Fibroblast of lung (primary cell): Measurements from ENCODE around the gene SMIM20. TPM values are rescaled to one million over a fixed set of nuclear protein-coding genes. Genes with fewer than 3 reads are reported as not detected.

Experiments used
- DNase-seq, 2 donors: peaks; one replicate each; pipeline versions ENCODE4 v3.0.0 to v3.0.0-alpha.2; 2010; ENCODE audit warnings: low read depth in 2 of 2
- H2AFZ ChIP-seq: 2 replicates; pipeline ENCODE4 v1.5.1; 2012; ENCODE audit warnings: low read length, control low read depth, inconsistent platforms
- H3K27ac ChIP-seq: 2 replicates; pipeline ENCODE4 v1.5.1; 2011; ENCODE audit warnings: low read length, control low read depth; ENCODE audit not compliant: insufficient read depth
- H3K27me3 ChIP-seq: 2 replicates; pipeline ENCODE4 v1.5.1; 2011; ENCODE audit warnings: mild to moderate bottlenecking, low read length; ENCODE audit not compliant: control insufficient read depth, insufficient read depth
- H3K36me3 ChIP-seq: 2 replicates; pipeline ENCODE4 v1.5.1; 2011; ENCODE audit warnings: low read length; ENCODE audit not compliant: control insufficient read depth, insufficient read depth
- H3K4me1 ChIP-seq: 2 replicates; pipeline ENCODE4 v1.5.1; 2011; ENCODE audit warnings: low read length; ENCODE audit not compliant: control insufficient read depth, insufficient read depth; ENCODE audit errors: extremely low read depth
- H3K4me2 ChIP-seq: 2 replicates; pipeline ENCODE4 v1.5.1; 2011; ENCODE audit warnings: low read length, control low read depth; ENCODE audit not compliant: insufficient read depth; ENCODE audit errors: extremely low read depth
- H3K4me3 ChIP-seq, 4 experiments: fragments of 200-600 bp in 1 of 4; sonication (generic) in 1 of 4; replicated peaks in 1 of 4; 2 replicates each; pipeline ENCODE4 v1.5.1; 2011 to 2016; ENCODE audit warnings: low read length in 4 of 4, low read depth in 3 of 4, mild to moderate bottlenecking in 3 of 4, control low read depth in 2 of 4, inconsistent platforms in 1 of 4, mixed read lengths in 1 of 4; ENCODE audit not compliant: insufficient read depth in 1 of 4; ENCODE audit errors: control extremely low read depth in 1 of 4
- H3K79me2 ChIP-seq: 2 replicates; pipeline ENCODE4 v1.5.1; 2012; ENCODE audit warnings: mild to moderate bottlenecking, low read length, inconsistent platforms; ENCODE audit not compliant: control insufficient read depth, insufficient read depth
- H3K9ac ChIP-seq: 2 replicates; pipeline ENCODE4 v1.5.1; 2011; ENCODE audit warnings: mild to moderate bottlenecking, low read length, control low read depth; ENCODE audit not compliant: insufficient read depth
- H3K9me3 ChIP-seq: 2 replicates; pipeline ENCODE4 v1.5.1; 2012; ENCODE audit warnings: low read depth, low read length; ENCODE audit not compliant: control insufficient read depth, insufficient read depth
- H4K20me1 ChIP-seq: 2 replicates; pipeline ENCODE4 v1.5.1; 2011; ENCODE audit warnings: low read length; ENCODE audit not compliant: control insufficient read depth, insufficient read depth; ENCODE audit errors: extremely low read depth
- EZH2 ChIP-seq: IDR thresholded peaks from 2 replicates; pipeline ENCODE4 v1.5.1; 2012; ENCODE audit warnings: low read length, control low read depth, mild to moderate bottlenecking; ENCODE audit errors: missing control alignments
- polyA plus RNA-seq, 2 donors: library from polyadenylated mRNA; depleted of rRNA in 1 of 2; stranded (reverse) in 1 of 2; unstranded in 1 of 2; fragments of >200 nt; gene quantifications; 2 replicates each; pipeline ENCODE4 v1.2.1, GENCODE V29; 2011 to 2012; ENCODE audit warnings: missing spikeins in 1 of 2
- total RNA-seq: library from RNA; depleted of rRNA; stranded (reverse); fragments of >200 nt; gene quantifications from 2 replicates; pipeline ENCODE4 v1.2.1, GENCODE V29; 2014
- TF ChIP-seq, protein P1 (sequence below), 2 donors: IDR thresholded peaks in 1 of 2; conservative IDR thresholded peaks in 1 of 2; 1 replicate in 1 of 2; 2 replicates in 1 of 2; pipeline ENCODE4 v1.5.1; 2011 to 2012; ENCODE audit warnings: low read length in 2 of 2, control low read depth in 1 of 2, inconsistent platforms in 1 of 2, low read depth in 1 of 2, mild to moderate bottlenecking in 1 of 2

Gene SMIM20
- total and polyA plus RNA-seq, 2 donors (not counting 1 experiment from before 2014, with no cell fraction given), result 34.9 to 48.7 TPM

DNA sequence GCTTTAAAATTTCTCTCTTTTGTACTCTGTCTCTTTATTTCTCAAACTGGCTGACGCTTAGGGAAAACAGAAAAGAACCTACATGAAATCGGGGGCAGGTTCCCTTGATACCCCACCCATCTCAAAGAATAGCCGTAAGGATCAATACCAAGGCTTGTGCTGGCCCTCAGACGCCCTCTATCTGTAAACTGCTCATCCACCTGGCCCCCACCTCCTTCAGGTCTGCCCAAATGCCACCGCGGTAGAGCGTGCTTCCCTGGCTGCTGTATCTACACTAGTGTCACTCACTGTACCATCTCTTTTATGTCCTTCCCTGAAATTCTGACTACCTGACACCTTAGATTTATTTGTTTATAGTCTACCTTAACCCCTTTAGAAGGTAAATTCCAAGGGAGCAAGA lies 62.8 kb downstream of the SMIM20 start:
- Histone ChIP-seq H3K27ac (no peak overlapping the region), H3K36me3 (no peaks in the 10 kb centered on the region), H3K4me2 (no peak overlapping the region), H3K4me3 (no peak overlapping the region), H3K9ac (no peak overlapping the region), H3K4me1 (no peaks in the 10 kb centered on the region), H2AFZ (no peak overlapping the region), H4K20me1 (no peaks in the 10 kb centered on the region), H3K27me3 (peaks cover under 1% of the 10 kb centered on the region), H3K9me3 (no peaks in the 10 kb centered on the region), H3K79me2 (no peaks in the 10 kb centered on the region)
- no peak for TF ChIP-seq EZH2
- TF ChIP-seq, protein P1, sequence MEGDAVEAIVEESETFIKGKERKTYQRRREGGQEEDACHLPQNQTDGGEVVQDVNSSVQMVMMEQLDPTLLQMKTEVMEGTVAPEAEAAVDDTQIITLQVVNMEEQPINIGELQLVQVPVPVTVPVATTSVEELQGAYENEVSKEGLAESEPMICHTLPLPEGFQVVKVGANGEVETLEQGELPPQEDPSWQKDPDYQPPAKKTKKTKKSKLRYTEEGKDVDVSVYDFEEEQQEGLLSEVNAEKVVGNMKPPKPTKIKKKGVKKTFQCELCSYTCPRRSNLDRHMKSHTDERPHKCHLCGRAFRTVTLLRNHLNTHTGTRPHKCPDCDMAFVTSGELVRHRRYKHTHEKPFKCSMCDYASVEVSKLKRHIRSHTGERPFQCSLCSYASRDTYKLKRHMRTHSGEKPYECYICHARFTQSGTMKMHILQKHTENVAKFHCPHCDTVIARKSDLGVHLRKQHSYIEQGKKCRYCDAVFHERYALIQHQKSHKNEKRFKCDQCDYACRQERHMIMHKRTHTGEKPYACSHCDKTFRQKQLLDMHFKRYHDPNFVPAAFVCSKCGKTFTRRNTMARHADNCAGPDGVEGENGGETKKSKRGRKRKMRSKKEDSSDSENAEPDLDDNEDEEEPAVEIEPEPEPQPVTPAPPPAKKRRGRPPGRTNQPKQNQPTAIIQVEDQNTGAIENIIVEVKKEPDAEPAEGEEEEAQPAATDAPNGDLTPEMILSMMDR (conservative IDR thresholded peaks at IDR 0.05 in 1 of 2, IDR thresholded peaks at IDR 0.05 in 1 of 2; ENCODE audit: low read depth in 1 of 2, low read length in 2 of 2), result no peak
- no peak for DNase-seq

DNA sequence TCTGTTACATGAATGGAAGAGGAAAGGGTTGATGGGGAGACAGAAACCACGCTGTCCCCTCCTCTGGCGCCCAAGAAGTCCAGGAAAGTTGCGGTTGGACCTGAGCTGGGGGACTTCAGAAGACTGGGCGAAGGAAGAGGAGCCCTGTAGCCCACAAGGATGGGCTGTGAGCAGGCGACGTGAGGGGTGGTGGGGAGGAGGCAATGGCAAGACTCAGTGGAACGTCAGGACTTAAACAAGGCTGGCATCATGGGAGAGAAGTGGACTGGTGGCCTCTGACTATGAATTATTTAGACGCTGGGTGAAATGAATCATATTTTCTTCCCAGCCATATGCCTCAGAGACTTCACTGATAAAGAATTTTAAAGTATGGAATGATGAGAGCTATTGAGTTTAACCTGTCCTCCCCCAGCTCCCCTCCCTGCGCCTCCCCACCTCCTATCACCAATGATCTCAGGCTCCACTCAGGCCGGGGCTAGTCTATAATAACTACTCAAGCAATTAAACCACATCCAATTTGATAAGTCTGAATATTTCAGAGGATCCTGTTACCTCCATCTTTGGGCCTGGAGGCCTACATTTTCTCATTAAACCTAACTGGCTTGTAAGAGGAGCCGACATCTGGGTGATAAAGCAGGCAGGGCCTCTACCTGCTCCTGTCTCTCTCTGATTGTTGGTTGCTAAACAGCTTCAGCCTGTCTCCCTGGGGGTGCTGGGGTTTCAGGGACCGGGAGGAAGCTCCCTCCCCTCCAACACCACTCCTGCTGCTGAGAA lies 63.6 kb downstream of the SMIM20 start:
- no peak overlapping the region for H3K27ac ChIP-seq
- no peak overlapping the region for H2AFZ ChIP-seq

DNA sequence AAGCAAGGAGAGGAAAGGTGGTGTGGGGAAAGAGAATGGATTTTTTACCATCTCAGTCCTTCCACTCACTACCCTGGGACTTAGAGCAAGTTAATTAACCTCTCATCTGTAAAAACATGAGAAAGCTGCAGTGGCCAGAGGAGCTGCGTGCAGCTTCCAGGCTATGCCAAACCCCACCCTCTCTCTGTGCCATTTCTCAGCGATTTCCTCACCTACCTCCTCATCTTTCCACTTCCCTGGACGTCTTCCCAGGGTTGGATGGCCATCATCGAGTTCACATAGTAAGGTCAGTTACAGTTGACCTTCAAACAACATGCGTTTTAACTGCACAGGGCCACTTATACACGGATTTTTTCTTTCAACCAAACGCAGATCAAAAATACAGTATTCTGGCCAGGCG lies 64.3 kb downstream of the SMIM20 start:
- H3K4me1 ChIP-seq, result no peaks in the 10 kb centered on the region
- TF ChIP-seq, protein P1 (conservative IDR thresholded peaks at IDR 0.05 in 1 of 2, IDR thresholded peaks at IDR 0.05 in 1 of 2; ENCODE audit: low read depth in 1 of 2, low read length in 2 of 2), result no peak
- TF ChIP-seq EZH2, result no peak
- H3K9ac ChIP-seq, result no peak overlapping the region
- H3K4me3 ChIP-seq, result no peak overlapping the region
- DNase-seq, result peak in 1 of 2 donors; percentile 57
- H3K4me2 ChIP-seq, result no peak overlapping the region
- no peaks in the 10 kb centered on the region for H3K9me3 ChIP-seq
- no peaks in the 10 kb centered on the region for H3K27me3 ChIP-seq
- H4K20me1 ChIP-seq, result no peaks in the 10 kb centered on the region
- no peaks in the 10 kb centered on the region for H3K79me2 ChIP-seq
- no peak overlapping the region for H2AFZ ChIP-seq
- H3K36me3 ChIP-seq, result no peaks in the 10 kb centered on the region
- no peak overlapping the region for H3K27ac ChIP-seq

More for the DNA sequence above, 63.6 kb downstream of the SMIM20 start:
- Histone ChIP-seq H3K9me3 (no peaks in the 10 kb centered on the region), H3K4me1 (no peaks in the 10 kb centered on the region), H3K9ac (no peak overlapping the region), H3K36me3 (no peaks in the 10 kb centered on the region), H3K79me2 (no peaks in the 10 kb centered on the region), H3K27me3 (no peaks in the 10 kb centered on the region), H4K20me1 (no peaks in the 10 kb centered on the region), H3K4me3 (no peak overlapping the region), H3K4me2 (no peak overlapping the region)
- no peak for TF ChIP-seq EZH2
- TF ChIP-seq, protein P1 (conservative IDR thresholded peaks at IDR 0.05 in 1 of 2, IDR thresholded peaks at IDR 0.05 in 1 of 2; ENCODE audit: low read depth in 1 of 2, low read length in 2 of 2), result no peak
- no peak for DNase-seq

Other genes starting within 250 kb of the SMIM20 start
- 56.0 and 56.3 TPM in 2 replicates for gene SEL1L3, start 51.2 kb upstream of the SMIM20 start, total RNA-seq
- 13.2 and 24.1 TPM in 2 replicates for gene SEL1L3, start 51.2 kb upstream of the SMIM20 start, polyA plus RNA-seq